AG04449 (cell line): ENCODE results near the gene RNF152.

Experiments
- CTCF ChIA-PET: fragments of 350-600 bp; formaldehyde crosslinking; extraction: SDS; loops from one replicate; lab custom pipeline; 2021; ENCODE audit warnings: antibody characterized with exemption; lab: Yijun Ruan, JAX
- POLR2A ChIA-PET: fragments of 400-600, 350-600 bp; formaldehyde crosslinking; extraction: SDS; loops from one replicate; lab custom pipeline; 2020; ENCODE audit warnings: antibody characterized with exemption, inconsistent platforms; lab: Yijun Ruan, JAX
- DNase-seq: peaks from one replicate; pipeline ENCODE4 v3.0.0-alpha.2; 2010; ENCODE audit warnings: low read depth, low spot score
- H3K4me3 ChIP-seq: 2 replicates; pipeline ENCODE4 v1.5.1; 2011; ENCODE audit warnings: low read depth, mild to moderate bottlenecking, control low read depth, low read length
- CTCF ChIP-seq: IDR thresholded peaks from one replicate; pipeline ENCODE4 v1.5.1; 2011; ENCODE audit warnings: mild to moderate bottlenecking, moderate library complexity, low read length, control low read depth, inconsistent platforms; ENCODE audit not compliant: insufficient read depth; ENCODE audit errors: missing control alignments

Gene RNF152

GRCh38 chr18:61883547-61883946, 9.3 kb downstream of the RNF152 start:
- POLR2A ChIA-PET: no interaction called here
- no peak for DNase-seq
- TF ChIP-seq CTCF: no peak
- CTCF ChIA-PET: interaction anchor here (1.1 to 2.5 kb wide), 5 partner anchors 11 to 381 kb away, joined by 3 to 16 read pairs (median 8); partner anchors contain the start of gene RNF152
- H3K4me3 ChIP-seq: no peak overlapping the region

GRCh38 chr18:61882296-61883004, 10.4 kb downstream of the RNF152 start:
- ChIA-PET POLR2A (no interaction called here), CTCF (interaction anchor here (0.6 to 2.5 kb wide), 5 partner anchors 12 to 301 kb away, joined by 3 to 16 read pairs (median 8); partner anchors contain the start of gene RNF152)
- TF ChIP-seq CTCF: no peak

GRCh38 chr18:61876899-61877298, 15.9 kb downstream of the RNF152 start:
- H3K4me3 ChIP-seq: no peak overlapping the region
- POLR2A ChIA-PET: no interaction called here
- no peak for TF ChIP-seq CTCF
- CTCF ChIA-PET: interaction anchor here (1.1 to 3.4 kb wide), 3 partner anchors 9 to 10 kb away, joined by 3 to 9 read pairs (median 5); no protein-coding TSS in a partner anchor
- DNase-seq: no peak

More at GRCh38 chr18:61882296-61883004, 10.4 kb downstream of the RNF152 start:
- H3K4me3 ChIP-seq: no peak overlapping the region
- no peak for DNase-seq

GRCh38 chr18:61870151-61870550, 22.7 kb downstream of the RNF152 start:
- ChIA-PET POLR2A (no interaction called here), CTCF (interaction anchor here (0.6 to 1.3 kb wide), 3 partner anchors 13 to 205 kb away, joined by 3 to 5 read pairs (median 4); no protein-coding TSS in a partner anchor)
- no peak for TF ChIP-seq CTCF
- H3K4me3 ChIP-seq: no peak overlapping the region
- no peak for DNase-seq

GRCh38 chr18:61869636-61870035, 23.2 kb downstream of the RNF152 start:
- ChIA-PET POLR2A (no interaction called here), CTCF (interaction anchor here (0.6 to 1.3 kb wide), 2 partner anchors 13 to 205 kb away, joined by 3 to 4 read pairs; no protein-coding TSS in a partner anchor)
- DNase-seq: no peak

More at GRCh38 chr18:61869636-61870035, 23.2 kb downstream of the RNF152 start:
- H3K4me3 ChIP-seq: no peak overlapping the region
- no peak for TF ChIP-seq CTCF
